Loucy (cell line): Measurements from ENCODE around the gene MNS1.

Experiments
- H2AFZ ChIP-seq: fragments of 200-600 bp; sonication (generic); 2 replicates; pipeline ENCODE4 v1.6.0; 2016; ENCODE audit warnings: antibody characterized with exemption, mild to moderate bottlenecking, low read length, moderate library complexity
- H3F3A ChIP-seq: fragments of 200-600 bp; 2 replicates; pipeline ENCODE4 v1.6.0; 2016; ENCODE audit warnings: antibody characterized with exemption, low read depth, mild to moderate bottlenecking
- H3K27me3 ChIP-seq: fragments of 200-600 bp; sonication (generic); 2 replicates; pipeline ENCODE4 v1.6.1; 2014; ENCODE audit warnings: low read length, mild to moderate bottlenecking; ENCODE audit not compliant: insufficient read depth, poor library complexity, severe bottlenecking
- H3K36me3 ChIP-seq: fragments of 200-600 bp; sonication (generic); 2 replicates; pipeline ENCODE4 v1.6.1; 2016; ENCODE audit warnings: low read length; ENCODE audit not compliant: insufficient read depth
- H3K4me1 ChIP-seq: fragments of 200-600 bp; sonication (generic); 2 replicates; pipeline ENCODE4 v1.5.1; 2014; ENCODE audit warnings: low read length, mild to moderate bottlenecking; ENCODE audit not compliant: insufficient read depth, poor library complexity, severe bottlenecking
- H3K4me2 ChIP-seq: fragments of 200-600 bp; sonication (generic); 2 replicates; pipeline ENCODE4 v1.6.0; 2014; ENCODE audit warnings: antibody characterized with exemption, low read length, low read depth, mild to moderate bottlenecking; ENCODE audit not compliant: poor library complexity, severe bottlenecking
- H3K4me3 ChIP-seq: fragments of 200-600 bp; sonication (generic); 2 replicates; pipeline ENCODE4 v1.5.1; 2014; ENCODE audit warnings: low read length, mild to moderate bottlenecking, mixed read lengths; ENCODE audit not compliant: poor library complexity, severe bottlenecking
- H3K79me2 ChIP-seq: fragments of 200-600 bp; sonication (generic); 2 replicates; pipeline ENCODE4 v1.6.1; 2014; ENCODE audit warnings: low read length; ENCODE audit not compliant: insufficient read depth
- H3K9ac ChIP-seq: fragments of 200-600 bp; sonication (generic); 2 replicates; pipeline ENCODE4 v1.6.0; 2014; ENCODE audit warnings: mild to moderate bottlenecking, low read depth, low read length, moderate library complexity; ENCODE audit not compliant: poor library complexity, severe bottlenecking
- H3K9me2 ChIP-seq: fragments of 200-600 bp; sonication (generic); replicated peaks from 2 replicates; pipeline ENCODE4 v1.6.1; 2016; ENCODE audit warnings: low read depth, low read length, mixed read lengths
- H3K9me3 ChIP-seq: fragments of 200-600 bp; sonication (generic); 2 replicates; pipeline ENCODE4 v1.6.1; 2014; ENCODE audit warnings: mild to moderate bottlenecking, antibody characterized with exemption, low read length, low read depth; ENCODE audit not compliant: insufficient read depth
- H4K20me1 ChIP-seq: fragments of 200-600 bp; sonication (generic); 2 replicates; pipeline ENCODE4 v1.6.0; 2014; ENCODE audit warnings: antibody characterized with exemption, low read length, mild to moderate bottlenecking; ENCODE audit not compliant: insufficient read depth, poor library complexity, severe bottlenecking
- CTCF ChIP-seq: fragments of 200-600 bp; sonication (generic); conservative IDR thresholded peaks from 2 replicates; pipeline ENCODE4 v1.5.1; 2014; ENCODE audit warnings: mild to moderate bottlenecking, antibody characterized with exemption, low read length
- EZH2phosphoT487 ChIP-seq: fragments of 200-600 bp; IDR thresholded peaks from 2 replicates; pipeline ENCODE4 v1.6.1; 2018; ENCODE audit warnings: antibody characterized with exemption, mild to moderate bottlenecking, moderate library complexity, borderline replicate concordance

Gene MNS1

GRCh38 chr15:56484287-56484686 lies 19.4 kb upstream of the MNS1 start:
- Histone ChIP-seq H3K4me3 (no peak overlapping the region), H3K4me1 (no peaks in the 10 kb centered on the region), H3K4me2 (no peak overlapping the region), H2AFZ (no peak overlapping the region), H3K79me2 (no peaks in the 10 kb centered on the region), H3K27me3 (no peaks in the 10 kb centered on the region), H3F3A (no peaks in the 10 kb centered on the region), H3K9me3 (no peaks in the 10 kb centered on the region), H4K20me1 (no peaks in the 10 kb centered on the region), H3K9ac (no peak overlapping the region), H3K9me2 (no peaks in the 10 kb centered on the region), H3K36me3 (no peaks in the 10 kb centered on the region)
- TF ChIP-seq EZH2phosphoT487 (no peak), CTCF (no peak)

DNA sequence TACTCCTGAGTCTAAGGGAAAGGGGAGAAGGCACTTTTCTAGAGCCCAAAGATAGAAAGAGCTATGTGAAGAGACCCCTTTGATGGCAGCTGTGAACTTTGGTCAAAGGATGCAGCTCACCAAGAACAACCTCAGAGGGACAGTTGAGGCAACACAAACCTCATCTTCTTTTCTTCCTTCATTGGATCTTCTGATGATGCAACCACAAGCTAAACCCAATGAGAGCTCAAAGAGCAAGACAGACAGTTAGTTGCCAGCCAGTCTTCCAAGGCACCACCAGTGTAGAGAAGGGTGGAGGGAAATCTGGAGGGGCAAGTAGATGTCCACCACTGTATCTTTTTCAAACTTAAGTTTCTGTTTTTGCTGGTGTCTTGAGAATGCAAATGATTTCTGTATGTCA lies 10.4 kb upstream of the MNS1 start:
- H3K9me3 ChIP-seq = no peaks in the 10 kb centered on the region
- no peak overlapping the region for H2AFZ ChIP-seq
- H3K9me2 ChIP-seq = no peaks in the 10 kb centered on the region
- H3F3A ChIP-seq = no peaks in the 10 kb centered on the region
- no peak overlapping the region for H3K9ac ChIP-seq
- H3K4me3 ChIP-seq = no peak overlapping the region
- no peaks in the 10 kb centered on the region for H4K20me1 ChIP-seq
- no peaks in the 10 kb centered on the region for H3K27me3 ChIP-seq
- no peak for TF ChIP-seq EZH2phosphoT487
- no peak for TF ChIP-seq CTCF
- no peak overlapping the region for H3K4me2 ChIP-seq
- no peaks in the 10 kb centered on the region for H3K4me1 ChIP-seq
- no peaks in the 10 kb centered on the region for H3K36me3 ChIP-seq
- H3K79me2 ChIP-seq = no peaks in the 10 kb centered on the region

- Histone ChIP-seq H4K20me1 (no peaks in the 10 kb centered on the region), H3K4me3 (no peak overlapping the region), H3F3A (no peaks in the 10 kb centered on the region), H2AFZ (peak overlapping the region; percentile 3; the same call in 1 of the 2 replicates), H3K36me3 (no peaks in the 10 kb centered on the region), H3K4me2 (no peak overlapping the region), H3K9ac (no peak overlapping the region), H3K9me2 (no peaks in the 10 kb centered on the region), H3K9me3 (no peaks in the 10 kb centered on the region), H3K27me3 (no peaks in the 10 kb centered on the region), H3K4me1 (peaks cover 14% of the 10 kb centered on the region), H3K79me2 (no peaks in the 10 kb centered on the region)
- TF ChIP-seq CTCF (no peak), EZH2phosphoT487 (no peak)
Observed at GRCh38 chr15:56473017-56473416, 8.1 kb upstream of the MNS1 start.
